ENCODE data around the gene STING1.
"Not testable (repeated sequence)": the region's sequence is repeated elsewhere in the genome, so short reads cannot be mapped to it uniquely, and the experiment has no call there.

DNA sequence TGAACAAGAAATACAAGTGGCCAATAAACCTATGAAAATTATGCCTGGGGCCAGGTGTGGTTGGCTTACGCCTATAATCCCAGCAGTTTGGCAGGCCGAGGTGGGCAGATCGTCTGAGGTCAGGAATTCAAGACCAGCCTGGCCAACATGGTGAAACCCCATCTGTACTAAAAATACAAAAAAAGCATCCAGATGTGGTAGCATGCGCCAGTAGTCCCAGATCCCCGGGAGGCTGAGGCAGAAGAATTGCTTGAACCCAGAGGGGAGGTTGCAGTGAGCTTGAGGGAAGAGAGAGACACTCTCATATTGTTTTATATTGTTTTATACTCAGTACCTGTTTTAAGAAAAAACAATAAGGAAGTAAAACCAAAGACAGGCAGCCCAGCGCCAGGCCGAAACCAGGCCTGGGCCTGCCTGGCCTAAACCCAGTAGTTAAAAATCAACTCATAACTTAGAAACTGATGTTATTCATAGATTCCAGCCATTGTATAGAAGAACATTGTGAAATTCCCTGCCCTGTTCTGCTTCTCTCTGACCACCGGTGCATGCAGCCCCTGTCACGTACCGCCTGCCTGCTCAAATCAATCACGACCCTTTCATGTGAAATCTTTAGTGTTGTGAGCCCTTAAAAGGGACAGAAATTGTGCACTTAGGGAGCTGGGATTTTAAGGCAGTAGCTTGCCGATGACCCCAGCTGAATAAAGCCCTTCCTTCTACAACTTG, 43.2 kb upstream of the STING1 start:
- not testable (repeated sequence) for TF ChIP-seq POLR2AphosphoS5 (IDR thresholded peaks at IDR 0.05; ENCODE audit: borderline replicate concordance, low read depth, low read length); EZH2 (IDR thresholded peaks at IDR 0.05); FOXP2 (optimal IDR thresholded peaks at IDR 0.05; ENCODE audit: control extremely low read depth, extremely low read length, insufficient read depth)

Measured in SK-N-MC (cell line).